ENCODE data around the gene KAZN.

- TF ChIP-seq, protein P1, sequence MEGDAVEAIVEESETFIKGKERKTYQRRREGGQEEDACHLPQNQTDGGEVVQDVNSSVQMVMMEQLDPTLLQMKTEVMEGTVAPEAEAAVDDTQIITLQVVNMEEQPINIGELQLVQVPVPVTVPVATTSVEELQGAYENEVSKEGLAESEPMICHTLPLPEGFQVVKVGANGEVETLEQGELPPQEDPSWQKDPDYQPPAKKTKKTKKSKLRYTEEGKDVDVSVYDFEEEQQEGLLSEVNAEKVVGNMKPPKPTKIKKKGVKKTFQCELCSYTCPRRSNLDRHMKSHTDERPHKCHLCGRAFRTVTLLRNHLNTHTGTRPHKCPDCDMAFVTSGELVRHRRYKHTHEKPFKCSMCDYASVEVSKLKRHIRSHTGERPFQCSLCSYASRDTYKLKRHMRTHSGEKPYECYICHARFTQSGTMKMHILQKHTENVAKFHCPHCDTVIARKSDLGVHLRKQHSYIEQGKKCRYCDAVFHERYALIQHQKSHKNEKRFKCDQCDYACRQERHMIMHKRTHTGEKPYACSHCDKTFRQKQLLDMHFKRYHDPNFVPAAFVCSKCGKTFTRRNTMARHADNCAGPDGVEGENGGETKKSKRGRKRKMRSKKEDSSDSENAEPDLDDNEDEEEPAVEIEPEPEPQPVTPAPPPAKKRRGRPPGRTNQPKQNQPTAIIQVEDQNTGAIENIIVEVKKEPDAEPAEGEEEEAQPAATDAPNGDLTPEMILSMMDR (IDR thresholded peaks at IDR 0.05 in 8 of 11, conservative IDR thresholded peaks at IDR 0.05 in 3 of 11): no peak
- TF ChIP-seq POLR2A (IDR thresholded peaks at IDR 0.05): no peak
- no peak for TF ChIP-seq POLR2AphosphoS5 (IDR thresholded peaks at IDR 0.05)
These were observed 568.9 kb downstream of the KAZN start for GRCh38 chr1:15167386-15167785.
